HG02610 (cell line): ENCODE data around the gene CDCA3.

ENCODE experiments used
- ATAC-seq: cut with Tn5 transposase; IDR thresholded peaks from one replicate; pipeline ENCODE4 v1.9.1; 2021; ENCODE audit warnings: mild to moderate bottlenecking, moderate library complexity; ENCODE audit not compliant: unreplicated experiment

The CDCA3 gene

GRCh38 chr12:6821591-6822425, 29.3 kb downstream of the CDCA3 start, which contains the start of gene GPR162:
Gene GPR162 (plus strand): TSS chr12:6821821. CDS start chr12:6823899, 2,078 bp downstream.
- ATAC-seq: no peak

GRCh38 chr12:6820166-6820565, 30.9 kb downstream of the CDCA3 start:
- no peak for ATAC-seq

- ATAC-seq: no peak
These were observed 31.7 kb downstream of the CDCA3 start for GRCh38 chr12:6819106-6820030.

GRCh38 chr12:6818645-6819044, 32.4 kb downstream of the CDCA3 start:
- ATAC-seq: no peak

- ATAC-seq: no peak
These were observed 32.9 kb downstream of the CDCA3 start for GRCh38 chr12:6818222-6818621.

GRCh38 chr12:6817662-6818157, 33.4 kb downstream of the CDCA3 start:
- ATAC-seq: no peak

GRCh38 chr12:6817098-6817497, 34.0 kb downstream of the CDCA3 start:
- ATAC-seq: no peak

GRCh38 chr12:6816598-6816997, 34.5 kb downstream of the CDCA3 start:
- ATAC-seq: no peak

GRCh38 chr12:6813363-6813762, 37.7 kb downstream of the CDCA3 start:
- no peak for ATAC-seq

GRCh38 chr12:6810758-6811157, 40.3 kb downstream of the CDCA3 start:
- no peak for ATAC-seq

GRCh38 chr12:6809056-6809455, 42.0 kb downstream of the CDCA3 start:
- ATAC-seq: no peak

GRCh38 chr12:6807170-6807569, 43.9 kb downstream of the CDCA3 start:
- ATAC-seq: no peak

GRCh38 chr12:6799147-6799546, 51.9 kb downstream of the CDCA3 start:
- ATAC-seq: no peak
